K562 treated with DMSO at 1 percent for 48 hours (cell line): Measurements from ENCODE around the gene TMEM42. TPM values are rescaled to one million over a fixed set of nuclear protein-coding genes. Genes with fewer than 3 reads are reported as not detected.

ENCODE experiments used
- total RNA-seq: library from RNA; unstranded; fragments of 300-600 nt; gene quantifications from 2 replicates; pipeline ENCODE4 v1.2.3, GENCODE V29; 2022; ENCODE audit warnings: low replicate concordance; ENCODE audit errors: extremely low read depth

The TMEM42 gene
- not detected in 2 replicates for total RNA-seq

GRCh38 chr3:44861412-44862225 is at the start of gene TMEM42:
Gene TMEM42 (plus strand): TSS chr3:44861912. CDS start chr3:44861925, 13 bp downstream.

GRCh38 chr3:44874308-44874707 is 12.6 kb downstream of the TMEM42 start, which contains the start of gene TGM4:
Gene TGM4 (plus strand): TSS chr3:44874608. CDS start chr3:44874679, 71 bp downstream.

Other genes with a start within 250 kb of the TMEM42 start
- gene ZNF197, start 236.9 kb upstream of the TMEM42 start, total RNA-seq = not detected in 2 replicates
- not detected in 2 replicates for gene ZNF35, start 213.2 kb upstream of the TMEM42 start, total RNA-seq
- not detected in 2 replicates for gene ZNF502, start 149.3 kb upstream of the TMEM42 start, total RNA-seq
- not detected in 2 replicates for gene ZNF501, start 132.3 kb upstream of the TMEM42 start, total RNA-seq
- not detected in 2 replicates for gene KIAA1143, start 100.3 kb upstream of the TMEM42 start, total RNA-seq
- not detected in 2 replicates for gene KIF15, start 100.1 kb upstream of the TMEM42 start, total RNA-seq
- not detected in 2 replicates for gene TGM4, start 12.7 kb downstream of the TMEM42 start, total RNA-seq
- gene ZDHHC3, start 114.3 kb downstream of the TMEM42 start, total RNA-seq = not detected in 2 replicates
- not detected in 2 replicates for gene EXOSC7, start 114.3 kb downstream of the TMEM42 start, total RNA-seq
- gene CLEC3B, start 164.4 kb downstream of the TMEM42 start, total RNA-seq = not detected in 2 replicates